8988T (cell line): ENCODE data around the gene XXYLT1.
"Not testable (repeated sequence)": the region's sequence is repeated elsewhere in the genome, so short reads cannot be mapped to it uniquely, and the experiment has no call there.

Experiments used
- DNase-seq: peaks from one replicate; pipeline ENCODE4 v3.0.0; 2011

The XXYLT1 gene

GRCh38 chr3:195249858-195250464 is 21.0 kb downstream of the XXYLT1 start:
- peak; percentile 2 for DNase-seq

GRCh38 chr3:195249057-195249770 is 21.7 kb downstream of the XXYLT1 start:
- no peak for DNase-seq

GRCh38 chr3:195248281-195248680 is 22.7 kb downstream of the XXYLT1 start:
- DNase-seq, result no peak

GRCh38 chr3:195247863-195248189 is 23.1 kb downstream of the XXYLT1 start:
- no peak for DNase-seq

- DNase-seq, result no peak
Observed at GRCh38 chr3:195247086-195247862, 23.7 kb downstream of the XXYLT1 start.

GRCh38 chr3:195246581-195246995 is 24.4 kb downstream of the XXYLT1 start:
- no peak for DNase-seq

- no peak for DNase-seq
Observed at GRCh38 chr3:195245531-195245951, 25.4 kb downstream of the XXYLT1 start.

GRCh38 chr3:195241592-195242355 is 29.2 kb downstream of the XXYLT1 start:
- no peak for DNase-seq

- DNase-seq, result no peak
Observed at GRCh38 chr3:195240939-195241338, 30.0 kb downstream of the XXYLT1 start.

GRCh38 chr3:195240171-195240701 is 30.7 kb downstream of the XXYLT1 start:
- DNase-seq, result no peak

- DNase-seq, result no peak
Observed at GRCh38 chr3:195239121-195239520, 31.8 kb downstream of the XXYLT1 start.

GRCh38 chr3:195238586-195239118 is 32.3 kb downstream of the XXYLT1 start:
- DNase-seq, result no peak

- no peak for DNase-seq
Observed at GRCh38 chr3:195238081-195238571, 32.8 kb downstream of the XXYLT1 start.

- no peak for DNase-seq
Observed at GRCh38 chr3:195236801-195237570, 34.0 kb downstream of the XXYLT1 start.

- no peak for DNase-seq
Observed at GRCh38 chr3:195236076-195236798, 34.7 kb downstream of the XXYLT1 start.

- no peak for DNase-seq
Observed at GRCh38 chr3:195230244-195230643, 40.7 kb downstream of the XXYLT1 start.

GRCh38 chr3:195228886-195229285 is 42.1 kb downstream of the XXYLT1 start:
- DNase-seq, result not testable (repeated sequence)

GRCh38 chr3:195227871-195228270 is 43.1 kb downstream of the XXYLT1 start:
- DNase-seq, result no peak

GRCh38 chr3:195226900-195227447 is 44.0 kb downstream of the XXYLT1 start:
- no peak for DNase-seq

- no peak for DNase-seq
Observed at GRCh38 chr3:195226445-195226844, 44.5 kb downstream of the XXYLT1 start.
